ENCODE data around the gene CEMIP.

- TF ChIP-seq MAX (IDR thresholded peaks at IDR 0.05) (no peak), GZF1 (CRISPR knock-in tag; IDR thresholded peaks at IDR 0.05) (no peak), FOXP4 (CRISPR knock-in tag; IDR thresholded peaks at IDR 0.05) (no peak), HNRNPH1 (optimal IDR thresholded peaks at IDR 0.05; ENCODE audit: low read depth, low read length) (no peak), CBX2 (IDR thresholded peaks at IDR 0.05; ENCODE audit: low read depth, low read length) (no peak), CBX2 (CRISPR knock-in tag; IDR thresholded peaks at IDR 0.05; ENCODE audit: low read depth) (no peak)
Measured at GRCh38 chr15:80999623-81000036, 220.5 kb downstream of the CEMIP start.
